Heart left ventricle (tissue), 13 donors: ENCODE data around the gene CLPSL1.
"Not testable (repeated sequence)": the region's sequence is repeated elsewhere in the genome, so short reads cannot be mapped to it uniquely, and the experiment has no call there.

Experiments used
- CTCF ChIP-seq, 12 donors: fragments of 200-600 bp; sonication (generic) in 4 of 12; IDR thresholded peaks; one replicate each; pipeline versions ENCODE4 v1.5.0 to v1.8.0; 2018 to 2022; ENCODE audit warnings: antibody characterized with exemption in 12 of 12, mild to moderate bottlenecking in 5 of 12
- POLR2A ChIP-seq, 2 donors: fragments of 450-650 bp; IDR thresholded peaks; one replicate each; pipeline ENCODE4 v1.6.1; 2017; ENCODE audit warnings: antibody characterized with exemption in 2 of 2, mild to moderate bottlenecking in 2 of 2, moderate library complexity in 2 of 2
- donor health status: ischemic (EF 13 %, LVEDD 7.1; RV severe dilation, severe dysfunction).
- donor health status: DM: no; HTN: yes; CAD: no.
- donor health status: DM: no; HTN: no; CAD: no.
- donor health status: ischemic (EF 25% LVEDD 6.9; RV normal size, moderate dysfunction).
- donor health status: ischemic (EF 25% LVEDD 5.7; RV mildly dilated, moderate dysfunction).
- donor health status: ischemic (EF 35%, LVEDD 5.7; RV mildly dilated, moderate dysfunction).
- donor health status: nonischemic (EF 11% LVEDD 7.7; RV severe dilation, severe dysfunction).
- donor health status: DM: yes; HTN: yes; CAD: no.
- donor health status: PGD.
- donor health status: ischemic (EF 29% LVEDD 5.4; RV normal size, mild dysfunction).
- donor health status: nonischemic (EF 23%, LVEDD 6.1; RV moderate dilation, normal function).

- not testable (repeated sequence) for TF ChIP-seq CTCF, POLR2A (IDR thresholded peaks at IDR 0.05)
Measured at GRCh38 chr6:35734319-35734718, 46.5 kb upstream of the CLPSL1 start.
